Calu3 (cell line): ENCODE results near the gene ELAVL1. TPM values are rescaled to one million over a fixed set of nuclear protein-coding genes. Genes with fewer than 3 reads are reported as not detected.

Source experiments
- BruUV-seq: library from RNA; stranded (reverse); fragments of 400-500 nt; replicated peaks from 2 replicates; lab custom pipeline; 2021; lab: Mats Ljungman, UMichigan
- CTCF ChIA-PET: fragments of 300-600 bp; sonication (Branson Sonifier 250); formaldehyde crosslinking; loops from one replicate; lab custom pipeline; 2022; ENCODE audit warnings: antibody characterized with exemption; lab: Charles Lee
- DNase-seq: peaks from one replicate; pipeline ENCODE4 v3.0.0; 2022
- H3K27ac Mint-ChIP-seq: one replicate; pipeline ENCODE4 v1.8.0; 2022; ENCODE audit warnings: mixed read lengths; ENCODE audit not compliant: unreplicated experiment
- H3K27me3 Mint-ChIP-seq: one replicate; pipeline ENCODE4 v1.8.0; 2022; ENCODE audit warnings: mixed read lengths; ENCODE audit not compliant: unreplicated experiment
- H3K36me3 Mint-ChIP-seq: one replicate; pipeline ENCODE4 v1.8.0; 2022; ENCODE audit warnings: mild to moderate bottlenecking, moderate library complexity, mixed read lengths; ENCODE audit not compliant: insufficient read depth, unreplicated experiment
- H3K4me1 Mint-ChIP-seq: one replicate; pipeline ENCODE4 v1.8.0; 2022; ENCODE audit warnings: mild to moderate bottlenecking, low read depth, mixed read lengths; ENCODE audit not compliant: unreplicated experiment
- H3K4me3 Mint-ChIP-seq: one replicate; pipeline ENCODE4 v1.8.0; 2022; ENCODE audit warnings: mild to moderate bottlenecking, low read depth, moderate library complexity, mixed read lengths; ENCODE audit not compliant: unreplicated experiment
- H3K9me3 Mint-ChIP-seq: one replicate; pipeline ENCODE4 v1.8.0; 2022; ENCODE audit warnings: low read depth, mixed read lengths; ENCODE audit not compliant: unreplicated experiment
- intact Hi-C: fragments of 100-400 bp; cut with micrococcal nuclease; formaldehyde crosslinking; loops from one replicate; pipeline ENCODE4 v1.10.0; 2022; ENCODE audit not compliant: unreplicated experiment
- total RNA-seq: library from RNA; stranded (reverse); gene quantifications from 2 replicates; pipeline ENCODE4 v1.2.3, GENCODE V29; 2022
- TF ChIP-seq, protein P1 (sequence below): fragments of 200-600 bp; IDR thresholded peaks from one replicate; pipeline ENCODE4 v1.8.0; 2022; ENCODE audit warnings: antibody characterized with exemption; ENCODE audit not compliant: unreplicated experiment

The ELAVL1 gene
- total RNA-seq, 1 experiment from 2014 or later, result 81.2 TPM

GRCh38 chr19:8023371-8023770 lies 17.9 kb upstream of the ELAVL1 start:
- CTCF ChIA-PET, result no interaction called here
- no peak for DNase-seq
- Mint-ChIP-seq H3K36me3 (no peaks in the 10 kb centered on the region), H3K4me3 (no peak overlapping the region), H3K27ac (no peak overlapping the region), H3K9me3 (no peaks in the 10 kb centered on the region), H3K27me3 (no peaks in the 10 kb centered on the region), H3K4me1 (no peaks in the 10 kb centered on the region)
- no TSS peak for BruUV-seq
- TF ChIP-seq, protein P1, sequence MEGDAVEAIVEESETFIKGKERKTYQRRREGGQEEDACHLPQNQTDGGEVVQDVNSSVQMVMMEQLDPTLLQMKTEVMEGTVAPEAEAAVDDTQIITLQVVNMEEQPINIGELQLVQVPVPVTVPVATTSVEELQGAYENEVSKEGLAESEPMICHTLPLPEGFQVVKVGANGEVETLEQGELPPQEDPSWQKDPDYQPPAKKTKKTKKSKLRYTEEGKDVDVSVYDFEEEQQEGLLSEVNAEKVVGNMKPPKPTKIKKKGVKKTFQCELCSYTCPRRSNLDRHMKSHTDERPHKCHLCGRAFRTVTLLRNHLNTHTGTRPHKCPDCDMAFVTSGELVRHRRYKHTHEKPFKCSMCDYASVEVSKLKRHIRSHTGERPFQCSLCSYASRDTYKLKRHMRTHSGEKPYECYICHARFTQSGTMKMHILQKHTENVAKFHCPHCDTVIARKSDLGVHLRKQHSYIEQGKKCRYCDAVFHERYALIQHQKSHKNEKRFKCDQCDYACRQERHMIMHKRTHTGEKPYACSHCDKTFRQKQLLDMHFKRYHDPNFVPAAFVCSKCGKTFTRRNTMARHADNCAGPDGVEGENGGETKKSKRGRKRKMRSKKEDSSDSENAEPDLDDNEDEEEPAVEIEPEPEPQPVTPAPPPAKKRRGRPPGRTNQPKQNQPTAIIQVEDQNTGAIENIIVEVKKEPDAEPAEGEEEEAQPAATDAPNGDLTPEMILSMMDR, result no peak
- intact Hi-C loops, result no loop called here

- TF ChIP-seq, protein P1, result no peak
- no peaks in the 10 kb centered on the region for H3K9me3 Mint-ChIP-seq
- no peak for DNase-seq
- H3K4me3 Mint-ChIP-seq, result no peak overlapping the region
- BruUV-seq, result no TSS peak
- intact Hi-C loops, result no loop called here
- CTCF ChIA-PET, result no interaction called here
- no peaks in the 10 kb centered on the region for H3K27me3 Mint-ChIP-seq
- H3K36me3 Mint-ChIP-seq, result no peaks in the 10 kb centered on the region
- no peak overlapping the region for H3K27ac Mint-ChIP-seq
- H3K4me1 Mint-ChIP-seq, result no peaks in the 10 kb centered on the region
Observed at GRCh38 chr19:8022275-8022674, 16.8 kb upstream of the ELAVL1 start.

DNA sequence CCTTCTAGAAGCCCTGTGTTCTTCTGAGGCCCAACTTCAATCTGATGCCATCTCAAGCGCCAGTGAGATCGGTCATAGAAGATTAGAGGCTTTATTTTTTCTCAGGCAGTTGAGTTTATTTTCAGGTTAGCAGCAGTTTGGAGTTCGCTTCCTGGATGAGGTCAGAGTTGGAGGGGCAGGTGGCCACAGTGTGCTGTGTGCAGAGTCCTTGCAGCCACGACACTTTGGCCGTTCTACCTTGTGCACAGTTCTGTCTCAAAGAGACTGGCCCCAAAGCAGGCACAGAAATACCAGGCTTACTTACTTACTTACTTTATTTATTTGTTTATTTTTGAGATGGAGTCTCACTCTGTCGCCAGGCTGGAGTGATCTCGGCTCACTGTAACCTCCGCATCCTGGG lies 15.9 kb upstream of the ELAVL1 start:
- TF ChIP-seq, protein P1, result no peak
- H3K4me1 Mint-ChIP-seq, result no peaks in the 10 kb centered on the region
- H3K9me3 Mint-ChIP-seq, result no peaks in the 10 kb centered on the region
- no peaks in the 10 kb centered on the region for H3K36me3 Mint-ChIP-seq
- intact Hi-C loops, result no loop called here
- H3K4me3 Mint-ChIP-seq, result no peak overlapping the region
- CTCF ChIA-PET, result no interaction called here
- no peak for DNase-seq
- no peaks in the 10 kb centered on the region for H3K27me3 Mint-ChIP-seq
- BruUV-seq, result no TSS peak
- no peak overlapping the region for H3K27ac Mint-ChIP-seq

GRCh38 chr19:8020681-8021080 lies 15.2 kb upstream of the ELAVL1 start:
- intact Hi-C loops, result no loop called here
- CTCF ChIA-PET, result no interaction called here

More at GRCh38 chr19:8020681-8021080, 15.2 kb upstream of the ELAVL1 start:
- Mint-ChIP-seq H3K27me3 (no peaks in the 10 kb centered on the region), H3K4me3 (no peak overlapping the region), H3K27ac (no peak overlapping the region), H3K36me3 (no peaks in the 10 kb centered on the region), H3K9me3 (no peaks in the 10 kb centered on the region), H3K4me1 (no peaks in the 10 kb centered on the region)
- BruUV-seq, result no TSS peak
- DNase-seq, result no peak
- TF ChIP-seq, protein P1, result no peak
